IPS DF 4.7 (cell line): ENCODE results near the gene RECQL.

ENCODE experiments used
- DNase-seq: peaks from one replicate; pipeline ENCODE4 v3.0.0-alpha.2; 2013; ENCODE audit warnings: low spot score; ENCODE audit errors: extremely low read depth

Gene RECQL

GRCh38 chr12:21501258-21502163 lies at the start of gene RECQL, which contains the start of gene GOLT1B:
RECQL (minus strand) TSS chr12:21501635; CDS start chr12:21499570, 2,065 bp downstream.
GOLT1B (plus strand) TSS chr12:21501789; CDS start chr12:21501924, 135 bp downstream.
- peak; percentile 96 for DNase-seq

GRCh38 chr12:21547437-21547836 lies 46.0 kb upstream of the RECQL start:
- DNase-seq, result no peak

GRCh38 chr12:21546716-21547115 lies 45.3 kb upstream of the RECQL start:
- no peak for DNase-seq

GRCh38 chr12:21545557-21545956 lies 44.1 kb upstream of the RECQL start:
- DNase-seq, result no peak

- DNase-seq, result no peak
Observed at GRCh38 chr12:21543151-21543550, 41.7 kb upstream of the RECQL start.

- no peak for DNase-seq
Observed at GRCh38 chr12:21542403-21542802, 41.0 kb upstream of the RECQL start.

GRCh38 chr12:21541773-21542172 lies 40.3 kb upstream of the RECQL start:
- no peak for DNase-seq

GRCh38 chr12:21539797-21540196 lies 38.4 kb upstream of the RECQL start:
- no peak for DNase-seq

GRCh38 chr12:21538061-21538653 lies 36.7 kb upstream of the RECQL start:
- no peak for DNase-seq

- no peak for DNase-seq
Observed at GRCh38 chr12:21529456-21529855, 28.0 kb upstream of the RECQL start.

GRCh38 chr12:21528953-21529352 lies 27.5 kb upstream of the RECQL start:
- DNase-seq, result no peak

- no peak for DNase-seq
Observed at GRCh38 chr12:21527451-21528180, 26.2 kb upstream of the RECQL start.

- DNase-seq, result no peak
Observed at GRCh38 chr12:21526721-21527345, 25.4 kb upstream of the RECQL start.

GRCh38 chr12:21526053-21526452 lies 24.6 kb upstream of the RECQL start, which contains the start of gene SPX:
SPX (plus strand) TSS chr12:21526296; CDS start chr12:21526473, 177 bp downstream.
- DNase-seq, result no peak

- DNase-seq, result no peak
Observed at GRCh38 chr12:21523148-21523547, 21.7 kb upstream of the RECQL start.

- DNase-seq, result no peak
Observed at GRCh38 chr12:21521541-21521940, 20.1 kb upstream of the RECQL start.

GRCh38 chr12:21518451-21518850 lies 17.0 kb upstream of the RECQL start:
- no peak for DNase-seq

- DNase-seq, result no peak
Observed at GRCh38 chr12:21516281-21516680, 14.8 kb upstream of the RECQL start.

- no peak for DNase-seq
Observed at GRCh38 chr12:21509768-21510167, 8.3 kb upstream of the RECQL start.

GRCh38 chr12:21507849-21508248 lies 6.4 kb upstream of the RECQL start:
- no peak for DNase-seq

GRCh38 chr12:21505888-21506287 lies 4.5 kb upstream of the RECQL start:
- no peak for DNase-seq
